Stomach (tissue), 4 donors: ENCODE measurements around the gene BCAR3.
A peak's percentile ranks its signal among the peaks of the same experiment; 100 is the strongest.

Experiments used
- CTCF ChIP-seq, 7 experiments: fragments of 450-650 bp in 4 of 7; fragments of 200-600 bp in 3 of 7; sonication (generic) in 3 of 7; IDR thresholded peaks; one replicate each; pipeline ENCODE4 v1.5.1; 2016 to 2019; ENCODE audit warnings: antibody characterized with exemption in 7 of 7, control low read depth in 2 of 7, mild to moderate bottlenecking in 1 of 7
- EP300 ChIP-seq: sonication (generic); formaldehyde crosslinking; IDR thresholded peaks from one replicate; pipeline ENCODE4 v1.6.1; 2017; ENCODE audit warnings: antibody characterized with exemption
- POLR2A ChIP-seq, 4 donors: fragments of 450-650 bp; IDR thresholded peaks; one replicate each; pipeline ENCODE4 v1.6.1; 2016; ENCODE audit warnings: antibody characterized with exemption in 4 of 4, control low read depth in 2 of 4, mild to moderate bottlenecking in 1 of 4, moderate library complexity in 1 of 4
- POLR2AphosphoS5 ChIP-seq, 3 donors: sonication (generic); formaldehyde crosslinking; IDR thresholded peaks; one replicate each; pipeline ENCODE4 v1.6.1; 2016; ENCODE audit warnings: antibody characterized with exemption in 3 of 3

- peak in 3 of 7 experiments; percentile 11 to 21 (median 16) for TF ChIP-seq CTCF (IDR thresholded peaks at IDR 0.05)
- no peak for TF ChIP-seq POLR2A (IDR thresholded peaks at IDR 0.05)
- no peak for TF ChIP-seq EP300
- TF ChIP-seq POLR2AphosphoS5 (IDR thresholded peaks at IDR 0.05): no peak
Observed at GRCh38 chr1:93631626-93632365, 49.8 kb downstream of the BCAR3 start.
